Ectodermal cell (in vitro differentiated cells): ENCODE data around the gene RBBP8. TPM values are rescaled to one million over a fixed set of nuclear protein-coding genes. Genes with fewer than 3 reads are reported as not detected.
"Not testable (repeated sequence)": the region's sequence is repeated elsewhere in the genome, so short reads cannot be mapped to it uniquely, and the experiment has no call there.

Experiments
- H3K27ac ChIP-seq: 2 replicates; pipeline ENCODE4 v1.7.0; 2013; ENCODE audit warnings: mild to moderate bottlenecking, low read depth, low read length; ENCODE audit not compliant: insufficient read depth, poor library complexity, severe bottlenecking
- H3K27me3 ChIP-seq: 2 replicates; pipeline ENCODE4 v1.7.0; 2013; ENCODE audit warnings: mild to moderate bottlenecking, low read length; ENCODE audit not compliant: insufficient read depth, control insufficient read depth, poor library complexity, severe bottlenecking
- H3K36me3 ChIP-seq: one replicate; pipeline ENCODE4 v1.7.0; 2013; ENCODE audit warnings: low read length; ENCODE audit not compliant: control insufficient read depth, insufficient read depth
- H3K4me1 ChIP-seq: one replicate; pipeline ENCODE4 v1.7.0; 2013; ENCODE audit warnings: low read length; ENCODE audit not compliant: control insufficient read depth, insufficient read depth
- H3K4me3 ChIP-seq: 2 replicates; pipeline ENCODE4 v1.7.0; 2013; ENCODE audit warnings: low read depth, low read length, control low read depth; ENCODE audit not compliant: insufficient read depth
- H3K9me3 ChIP-seq: 2 replicates; pipeline ENCODE4 v1.7.0; 2013; ENCODE audit warnings: mild to moderate bottlenecking, low read length, moderate library complexity; ENCODE audit not compliant: control insufficient read depth
- WGBS, 2 experiments: methylation state at CpG; one replicate each; pipeline ENCODE4 v1.1.7; 2013; ENCODE audit warnings: missing lambda C conversion rate in 2 of 2; 5-methylcytosine and 5-hydroxymethylcytosine counted together
- polyA plus RNA-seq, 4 experiments: library from polyadenylated mRNA; stranded (reverse); fragments of 50-300 nt; gene quantifications; one replicate each; pipeline ENCODE4 v1.2.3, GENCODE V29; 2013

The RBBP8 gene
- polyA plus RNA-seq (2013, experiment 1 of 4), result 60.9 TPM
- polyA plus RNA-seq (2013, experiment 2 of 4), result 60.5 TPM
- 54.6 TPM for polyA plus RNA-seq (2013, experiment 3 of 4)
- 63.1 TPM for polyA plus RNA-seq (2013, experiment 4 of 4)

DNA sequence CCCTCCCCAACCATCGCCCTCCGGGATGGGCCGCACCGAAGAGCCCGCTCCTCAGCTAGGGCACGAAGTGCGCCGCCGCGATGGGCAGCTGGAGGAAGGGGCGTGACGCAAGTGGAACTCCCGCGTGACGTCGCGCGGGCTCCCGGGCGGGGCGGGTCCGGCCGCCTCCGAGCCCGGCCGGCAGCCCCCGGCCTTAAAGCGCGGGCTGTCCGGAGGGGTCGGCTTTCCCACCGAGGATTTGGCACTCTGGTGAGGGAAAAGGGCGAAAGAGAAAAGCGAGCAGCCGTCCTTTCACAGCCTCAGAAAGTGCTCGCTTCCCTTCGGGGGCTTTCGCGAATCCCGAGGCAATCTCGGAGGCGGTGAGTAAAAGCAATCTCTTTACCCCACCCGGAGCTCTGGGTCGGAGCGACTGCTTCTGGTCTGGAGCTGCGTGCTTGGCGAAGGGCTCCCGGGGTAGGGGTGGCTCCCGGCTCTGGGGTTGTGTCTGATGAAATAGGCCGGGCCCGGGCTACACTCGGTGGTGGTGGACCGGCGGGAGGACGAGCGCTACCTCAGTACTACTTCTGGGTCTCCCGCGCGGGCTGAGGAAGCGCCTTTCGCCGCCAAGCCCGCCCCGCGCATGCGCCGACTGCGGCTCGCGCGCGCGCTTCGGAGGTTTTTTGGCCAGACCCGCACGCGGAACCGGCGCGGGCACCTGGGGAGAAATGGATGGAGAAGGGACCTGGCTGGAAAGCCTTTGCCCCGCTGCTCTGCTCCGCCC is at the start of gene RBBP8:
Gene RBBP8, plus strand, starts transcription at position 123 of the 760 bp plus-strand sequence. CDS start 3,524 bp downstream, outside the sequence.
- Histone ChIP-seq H3K27ac (peak within 1 kb of the TSS; percentile 91), H3K36me3 (peaks cover 9% of the 10 kb centered on the region), H3K4me1 (no peaks in the 10 kb centered on the region), H3K4me3 (peak within 1 kb of the TSS; percentile 56), H3K9me3 (no peaks in the 10 kb centered on the region), H3K27me3 (no peaks in the 10 kb centered on the region)
- 0% methylated on average over 82 of the region's 82 CpGs for WGBS, 2 experiments

DNA sequence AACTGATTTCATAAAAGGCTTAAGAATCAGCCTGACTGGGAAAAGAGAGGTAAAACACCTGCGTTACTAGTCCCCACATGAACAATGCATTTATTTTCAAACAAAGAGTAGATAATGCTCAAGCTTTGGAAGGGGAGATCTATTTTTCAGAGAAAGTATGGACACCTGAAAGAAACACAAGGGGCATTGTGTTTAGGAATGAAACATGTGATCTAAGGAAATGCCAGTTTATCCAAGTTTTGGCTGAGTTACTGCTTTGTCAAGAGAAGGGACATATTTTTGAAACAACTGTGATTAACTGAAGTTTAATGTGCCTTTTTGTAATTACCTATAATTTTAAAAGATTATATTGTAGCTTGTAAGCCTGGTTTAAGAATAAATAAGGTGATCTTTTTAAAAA is 49.3 kb upstream of the RBBP8 start:
- H3K36me3 ChIP-seq, result no peaks in the 10 kb centered on the region
- no peak overlapping the region for H3K4me3 ChIP-seq
- 75 to 80% methylated on average over 1 of the region's 1 CpG for WGBS, 2 experiments
- H3K27me3 ChIP-seq, result no peaks in the 10 kb centered on the region
- peaks cover 10% of the 10 kb centered on the region for H3K4me1 ChIP-seq
- no peak overlapping the region for H3K27ac ChIP-seq
- no peaks in the 10 kb centered on the region for H3K9me3 ChIP-seq

DNA sequence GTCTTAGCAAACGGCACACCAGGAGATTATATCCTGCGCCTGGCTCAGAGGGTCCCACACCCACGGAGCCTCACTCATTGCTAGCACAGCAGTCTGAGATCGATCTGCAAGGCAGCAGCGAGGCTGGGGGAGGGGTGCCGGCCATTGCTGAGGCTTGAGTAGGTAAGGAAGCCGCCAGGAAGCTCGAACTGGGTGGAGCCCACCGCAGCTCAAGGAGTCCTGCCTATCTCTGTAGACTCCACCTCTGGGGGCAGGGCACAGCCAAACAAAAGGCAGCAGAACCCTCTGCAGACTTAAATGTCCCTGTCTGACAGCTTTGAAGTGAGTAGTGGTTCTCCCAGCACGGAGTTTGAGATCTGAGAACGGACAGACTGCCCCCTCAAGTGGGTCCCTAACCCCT is 47.4 kb upstream of the RBBP8 start:
- not testable (repeated sequence) for H3K9me3 ChIP-seq, H3K36me3 ChIP-seq, H3K4me1 ChIP-seq, H3K27me3 ChIP-seq, H3K27ac ChIP-seq, H3K4me3 ChIP-seq
- WGBS, 2 experiments, result 96% methylated on average over 11 of the region's 11 CpGs

DNA sequence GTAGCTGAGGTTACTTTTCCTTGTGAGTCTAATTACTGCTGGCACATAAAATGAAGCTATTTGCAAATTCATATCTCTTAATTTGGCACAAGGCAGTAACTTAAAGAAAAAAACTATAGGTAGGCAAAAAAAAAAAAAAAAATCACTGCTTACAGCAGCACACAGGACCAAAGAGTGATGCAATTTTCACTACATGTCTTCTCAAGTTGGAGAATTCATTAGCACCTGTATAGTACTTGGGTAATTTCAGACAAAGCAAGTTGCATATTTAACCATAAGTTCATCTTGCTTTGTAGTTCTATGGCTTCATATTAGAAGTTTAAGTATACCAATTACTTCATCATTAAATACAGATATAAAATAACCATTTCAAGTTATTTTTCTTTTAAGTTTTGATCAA is 33.7 kb upstream of the RBBP8 start:
- no peaks in the 10 kb centered on the region for H3K9me3 ChIP-seq
- H3K4me1 ChIP-seq, result no peaks in the 10 kb centered on the region
- no peak overlapping the region for H3K4me3 ChIP-seq
- no peak overlapping the region for H3K27ac ChIP-seq
- H3K27me3 ChIP-seq, result no peaks in the 10 kb centered on the region
- no peaks in the 10 kb centered on the region for H3K36me3 ChIP-seq

DNA sequence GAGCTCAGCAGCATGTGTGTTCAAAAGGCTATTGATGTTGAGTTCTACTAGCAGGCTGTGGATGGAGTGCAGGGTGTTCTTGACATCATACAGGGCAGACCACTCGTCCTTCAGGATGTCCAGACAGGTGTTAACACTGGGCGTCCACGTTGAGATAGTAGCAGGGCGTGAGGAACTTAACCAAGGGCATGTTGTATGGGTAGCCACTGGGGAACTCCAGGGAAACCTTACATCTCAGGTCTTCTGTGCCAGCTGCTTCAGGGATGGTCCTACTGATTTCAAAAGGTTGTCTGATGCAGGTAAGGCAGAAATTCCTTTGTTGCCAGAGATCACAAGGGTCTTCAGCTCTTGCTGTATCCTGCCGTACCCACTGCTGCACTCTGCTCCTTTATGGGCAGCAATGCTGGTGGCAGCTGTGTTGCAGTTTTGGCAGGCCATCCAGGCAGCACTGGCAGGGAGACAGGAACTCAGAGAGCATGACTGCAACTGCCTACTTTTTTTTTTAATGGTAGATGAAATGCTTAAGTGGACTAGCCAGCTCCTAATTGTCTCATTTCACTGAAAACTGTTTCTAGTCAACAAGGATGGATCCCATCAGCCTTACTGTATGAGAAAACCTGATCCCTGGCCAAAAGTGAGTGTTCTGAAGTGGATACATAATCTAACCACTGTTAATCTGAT is 32.4 kb upstream of the RBBP8 start:
- Histone ChIP-seq H3K4me3 (no peak overlapping the region), H3K9me3 (no peaks in the 10 kb centered on the region), H3K36me3 (no peaks in the 10 kb centered on the region), H3K4me1 (no peaks in the 10 kb centered on the region), H3K27ac (no peak overlapping the region), H3K27me3 (no peaks in the 10 kb centered on the region)
- 93 to 95% methylated on average over 5 of the region's 5 CpGs for WGBS, 2 experiments

DNA sequence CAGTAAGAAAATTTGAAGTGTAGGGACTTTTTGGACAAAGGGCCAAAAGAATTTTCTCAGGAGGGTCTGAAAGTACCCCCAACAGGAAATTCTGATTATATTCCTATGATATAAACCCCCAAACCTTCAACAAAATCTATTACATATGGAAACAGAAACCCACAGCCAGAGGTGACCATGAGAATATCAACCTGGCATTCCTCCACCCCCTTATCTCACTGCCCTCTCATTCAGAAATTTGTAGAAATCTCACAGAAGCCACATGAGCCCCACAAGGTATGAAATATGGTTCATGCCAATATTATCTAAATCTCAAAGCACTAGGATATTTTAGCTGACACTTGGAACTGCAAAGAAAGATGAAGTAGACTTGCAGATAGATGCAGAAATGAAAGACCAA is 31.0 kb upstream of the RBBP8 start:
- no peaks in the 10 kb centered on the region for H3K4me1 ChIP-seq
- H3K27me3 ChIP-seq, result no peaks in the 10 kb centered on the region
- H3K36me3 ChIP-seq, result no peaks in the 10 kb centered on the region
- no peaks in the 10 kb centered on the region for H3K9me3 ChIP-seq
- H3K27ac ChIP-seq, result no peak overlapping the region
- no peak overlapping the region for H3K4me3 ChIP-seq

DNA sequence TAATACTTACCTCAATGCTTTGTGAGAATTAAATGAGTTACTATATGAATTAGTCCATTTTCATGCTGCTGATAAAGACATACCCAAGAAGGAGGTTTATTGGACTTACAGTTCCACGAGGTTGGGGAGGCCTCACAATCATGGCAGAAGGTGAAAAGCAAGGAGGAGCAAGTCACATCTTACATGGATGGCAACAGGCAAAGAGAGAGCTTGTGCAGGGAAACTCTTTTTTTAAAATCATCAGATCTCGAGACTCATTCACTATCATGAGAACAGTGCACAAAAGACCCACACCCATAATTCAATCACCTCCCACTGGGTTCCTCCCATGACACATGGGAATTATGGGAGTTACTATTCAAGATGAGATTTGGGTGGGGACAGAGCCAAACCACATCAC is 29.9 kb upstream of the RBBP8 start:
- H3K4me3 ChIP-seq, H3K27ac ChIP-seq, H3K27me3 ChIP-seq, H3K36me3 ChIP-seq, H3K9me3 ChIP-seq, H3K4me1 ChIP-seq: not testable (repeated sequence)
- 84 to 91% methylated on average over 2 of the region's 2 CpGs for WGBS, 2 experiments

DNA sequence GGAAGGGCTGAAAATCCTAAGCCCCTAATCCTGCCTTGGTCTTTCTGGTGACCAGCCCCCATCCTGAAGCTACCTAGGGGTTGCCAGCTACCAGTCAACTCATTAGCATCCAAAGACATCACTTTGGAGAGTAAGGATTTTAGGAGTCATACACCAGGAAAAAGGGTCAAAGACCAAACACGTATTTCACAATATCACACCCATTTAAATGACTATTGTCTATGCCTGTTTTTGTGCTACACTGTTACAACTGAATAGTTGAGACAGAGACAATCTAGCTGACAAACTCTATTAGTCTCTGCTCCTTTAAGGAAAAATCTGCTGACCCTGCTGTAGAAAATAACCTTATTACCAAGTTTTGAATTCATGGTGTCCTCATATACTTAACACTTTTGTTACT is 21.0 kb upstream of the RBBP8 start:
- H3K27me3 ChIP-seq, result no peaks in the 10 kb centered on the region
- 87 to 88% methylated on average over 1 of the region's 1 CpG for WGBS, 2 experiments
- no peak overlapping the region for H3K27ac ChIP-seq
- H3K9me3 ChIP-seq, result no peaks in the 10 kb centered on the region
- H3K36me3 ChIP-seq, result peaks cover 6% of the 10 kb centered on the region
- H3K4me3 ChIP-seq, result no peak overlapping the region
- H3K4me1 ChIP-seq, result peaks cover 11% of the 10 kb centered on the region

DNA sequence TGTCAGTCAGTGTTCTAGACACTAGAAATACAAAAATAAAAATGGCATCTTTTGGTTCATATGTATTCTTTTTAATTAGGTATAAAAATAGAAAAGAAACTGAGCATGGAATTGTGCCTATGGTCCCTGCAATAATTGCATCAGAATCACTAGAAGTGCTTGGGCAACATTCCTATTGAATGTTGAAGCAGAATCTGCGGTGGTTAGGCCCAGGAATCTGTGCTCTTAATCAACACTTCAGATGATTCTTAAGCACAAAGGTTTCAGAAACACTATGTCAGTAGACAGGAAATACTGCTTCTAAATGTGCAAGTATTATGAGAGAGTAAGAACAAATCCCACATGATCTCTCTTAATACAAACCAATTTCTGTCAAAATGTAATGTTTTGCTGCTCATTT is 20.3 kb upstream of the RBBP8 start:
- Histone ChIP-seq H3K4me3 (no peak overlapping the region), H3K36me3 (peaks cover 6% of the 10 kb centered on the region), H3K27me3 (no peaks in the 10 kb centered on the region), H3K9me3 (no peaks in the 10 kb centered on the region), H3K4me1 (peaks cover 11% of the 10 kb centered on the region), H3K27ac (no peak overlapping the region)
- WGBS, 2 experiments, result 92 to 97% methylated on average over 1 of the region's 1 CpG

DNA sequence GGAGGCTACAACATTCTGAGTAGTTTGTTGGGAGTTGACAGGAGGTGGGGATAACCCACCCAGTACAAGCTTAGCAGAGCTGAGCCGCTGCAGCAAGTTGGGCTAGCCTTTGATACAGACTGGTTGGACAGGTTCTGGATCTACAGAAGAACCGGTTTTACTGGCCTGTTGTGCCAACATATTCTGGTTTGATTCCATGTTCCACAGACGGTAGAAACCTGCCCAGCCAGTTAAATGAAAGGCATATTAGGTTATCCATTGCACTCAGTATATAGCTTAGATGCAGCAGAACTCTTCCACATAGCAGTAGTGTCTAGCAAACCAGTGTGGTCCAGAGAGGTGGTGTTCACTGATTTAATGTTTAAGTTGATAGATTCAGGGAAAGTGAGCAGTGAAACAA is 19.3 kb upstream of the RBBP8 start:
- Histone ChIP-seq H3K27ac (no peak overlapping the region), H3K4me1 (peaks cover 11% of the 10 kb centered on the region), H3K9me3 (no peaks in the 10 kb centered on the region), H3K4me3 (no peak overlapping the region), H3K36me3 (peaks cover 6% of the 10 kb centered on the region), H3K27me3 (no peaks in the 10 kb centered on the region)
- 74% methylated on average over 3 of the region's 3 CpGs for WGBS, 2 experiments
